Measurements from ENCODE around the gene MUC20.
"Not testable (repeated sequence)": the region's sequence is repeated elsewhere in the genome, so short reads cannot be mapped to it uniquely, and the experiment has no call there.

The MUC20 gene

GRCh38 chr3:195758721-195759353, 38.1 kb downstream of the MUC20 start:
- DNase-seq: no peak

GRCh38 chr3:195760345-195761122, 39.8 kb downstream of the MUC20 start:
- DNase-seq: no peak

DNA sequence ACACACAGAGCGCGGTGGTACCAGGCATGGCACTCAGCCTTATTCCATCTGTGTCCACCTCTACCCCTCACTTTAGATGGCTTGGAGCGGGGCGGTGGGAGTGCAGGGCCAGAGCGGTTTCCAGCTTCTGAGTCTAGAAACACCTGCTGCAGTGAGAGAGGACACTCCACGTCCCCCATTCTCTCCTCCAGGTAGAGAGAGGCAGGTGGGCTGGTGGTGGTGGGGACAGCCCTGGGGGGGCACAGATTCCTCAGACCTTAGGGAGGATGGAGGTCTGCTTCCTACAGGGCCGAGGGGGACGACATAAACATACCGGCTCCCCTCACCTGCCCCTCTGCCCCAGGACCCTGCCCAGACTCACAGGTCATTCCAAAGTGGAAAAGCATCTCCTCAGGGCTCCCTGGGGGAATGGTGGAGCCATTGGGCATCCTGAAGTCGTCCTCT, 40.4 kb downstream of the MUC20 start:
- no peak for DNase-seq

- no peak for DNase-seq
Observed at GRCh38 chr3:195761567-195762248, 40.9 kb downstream of the MUC20 start.

DNA sequence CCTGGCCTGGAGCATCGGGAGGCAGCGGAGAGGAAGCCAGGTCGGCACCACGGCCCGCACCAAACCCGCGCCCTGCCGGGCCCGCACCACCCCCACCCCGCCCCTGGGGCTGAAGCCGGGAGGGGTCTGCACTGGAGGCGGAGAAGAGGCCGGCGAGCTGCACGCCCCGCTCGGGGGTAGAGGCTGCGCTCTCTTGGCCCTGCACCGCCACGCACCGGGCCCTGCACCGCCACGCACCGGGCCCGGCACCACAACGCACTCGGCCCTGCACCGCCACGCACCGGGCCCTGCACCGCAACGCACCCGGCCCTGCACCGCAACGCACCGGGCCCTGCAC, 41.4 kb downstream of the MUC20 start:
- no peak for DNase-seq

GRCh38 chr3:195762611-195763010, 41.8 kb downstream of the MUC20 start:
- DNase-seq: no peak

- DNase-seq: no peak
Observed at GRCh38 chr3:195763076-195763830, 42.5 kb downstream of the MUC20 start.

GRCh38 chr3:195763843-195764825, 43.4 kb downstream of the MUC20 start:
- no peak for DNase-seq

- no peak for DNase-seq
Observed at GRCh38 chr3:195764961-195765706, 44.4 kb downstream of the MUC20 start.

- DNase-seq: no peak
Observed at GRCh38 chr3:195766671-195767070, 45.9 kb downstream of the MUC20 start.

GRCh38 chr3:195767792-195768191, 47.0 kb downstream of the MUC20 start:
- DNase-seq: no peak

- DNase-seq: no peak
Observed at GRCh38 chr3:195768414-195768813, 47.6 kb downstream of the MUC20 start.

GRCh38 chr3:195768831-195769303, 48.1 kb downstream of the MUC20 start:
- DNase-seq: no peak

GRCh38 chr3:195769551-195769950, 48.8 kb downstream of the MUC20 start:
- no peak for DNase-seq

DNA sequence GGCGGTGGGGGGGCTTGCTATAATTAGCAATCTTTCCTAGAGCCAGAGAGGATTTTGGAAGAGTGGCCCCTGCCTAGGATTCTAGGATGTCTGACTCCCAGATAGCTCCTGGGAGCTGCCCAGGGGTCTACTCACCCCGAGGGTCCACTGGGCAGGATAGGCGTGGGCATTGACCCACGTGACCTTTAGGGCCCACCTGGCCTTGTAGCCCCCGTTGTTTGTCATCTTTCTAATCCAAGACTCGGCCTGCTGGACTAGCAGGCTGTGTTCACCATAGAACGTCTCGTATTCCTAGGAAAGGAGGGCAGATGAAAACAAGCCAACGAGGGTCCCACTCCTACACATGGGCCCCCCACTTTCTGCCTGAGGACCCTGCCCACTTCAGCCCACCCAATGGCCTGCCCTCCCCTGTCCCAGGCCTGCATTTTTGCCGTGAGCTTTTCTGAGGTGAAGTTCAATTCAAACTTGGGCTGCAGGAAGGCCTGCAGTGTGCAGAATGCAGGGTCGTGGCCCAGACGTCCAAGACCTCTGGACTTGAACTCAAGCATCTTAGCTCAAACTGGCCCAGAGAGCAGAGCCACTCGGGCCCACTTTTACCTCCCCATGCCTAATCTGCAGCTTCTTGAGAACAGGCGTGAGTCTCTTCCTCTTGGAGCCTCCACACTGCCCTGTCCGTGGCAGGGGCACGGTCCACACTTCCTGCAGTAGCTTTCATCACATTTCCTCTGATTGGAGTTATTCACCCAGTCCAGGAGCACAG, 49.5 kb downstream of the MUC20 start:
- DNase-seq: no peak

- not testable (repeated sequence) for DNase-seq
Observed at GRCh38 chr3:195770841-195771645, 50.3 kb downstream of the MUC20 start.

DNA sequence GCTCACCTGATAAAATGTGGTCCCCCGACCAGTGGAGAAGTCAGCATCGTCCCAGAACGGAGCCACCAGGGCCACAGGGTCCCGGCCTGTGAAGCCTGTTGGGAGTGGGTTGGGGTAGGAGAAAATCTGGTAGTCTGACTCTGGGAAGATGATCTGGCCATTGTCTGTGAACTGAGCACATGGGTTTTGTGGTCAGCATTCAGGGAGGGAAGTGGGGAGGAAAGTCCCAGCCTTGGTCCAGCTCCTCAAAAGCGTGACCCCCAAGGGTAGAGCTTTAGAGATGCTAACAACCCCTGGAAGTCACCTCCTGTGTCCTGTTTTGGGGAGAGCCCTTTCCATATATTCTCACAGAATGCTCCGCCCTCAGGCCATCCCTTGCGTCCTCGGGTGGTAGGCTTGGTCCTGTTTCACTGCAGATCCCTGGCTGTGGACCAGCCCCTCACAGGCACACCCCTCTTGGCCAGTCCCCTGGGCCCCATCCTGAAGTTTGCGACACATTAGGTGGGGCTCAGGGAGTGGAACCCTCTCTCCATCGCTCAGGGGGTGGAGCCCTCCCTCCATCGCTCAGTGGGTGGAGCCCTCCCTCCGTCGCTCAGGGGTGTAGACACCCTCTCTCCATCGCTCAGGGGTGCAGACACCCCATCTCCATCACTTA, 51.0 kb downstream of the MUC20 start:
- DNase-seq: no peak

DNA sequence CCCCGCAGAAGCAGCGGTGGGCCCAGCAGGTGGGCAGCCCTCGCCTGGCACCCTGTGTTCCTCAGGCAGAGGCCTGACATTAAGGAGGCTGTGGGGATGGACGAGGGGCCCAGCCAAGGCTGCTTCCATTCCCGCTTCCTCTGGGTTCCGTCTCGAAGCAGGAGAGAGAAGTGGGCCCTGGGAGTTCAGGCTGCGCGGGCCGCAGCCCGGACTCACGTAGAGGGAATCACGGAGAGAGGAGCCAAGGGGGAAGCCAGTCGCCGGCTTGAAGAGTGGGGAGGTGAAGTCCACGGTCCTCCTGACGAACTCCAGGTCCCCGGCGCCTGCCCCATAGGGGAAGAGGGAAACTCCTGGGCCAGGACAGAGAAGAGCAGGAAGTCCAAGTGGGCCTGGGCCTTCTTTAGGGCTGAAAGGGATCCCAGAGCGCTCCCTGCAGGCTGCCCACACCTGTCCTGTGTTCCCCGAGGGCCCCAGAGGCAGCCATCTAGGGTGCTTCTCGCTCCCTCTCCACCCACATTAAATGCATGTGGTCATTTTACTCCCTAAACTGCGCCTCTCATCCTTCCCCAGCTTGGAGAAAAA, 53.3 kb downstream of the MUC20 start:
- DNase-seq: no peak

DNA sequence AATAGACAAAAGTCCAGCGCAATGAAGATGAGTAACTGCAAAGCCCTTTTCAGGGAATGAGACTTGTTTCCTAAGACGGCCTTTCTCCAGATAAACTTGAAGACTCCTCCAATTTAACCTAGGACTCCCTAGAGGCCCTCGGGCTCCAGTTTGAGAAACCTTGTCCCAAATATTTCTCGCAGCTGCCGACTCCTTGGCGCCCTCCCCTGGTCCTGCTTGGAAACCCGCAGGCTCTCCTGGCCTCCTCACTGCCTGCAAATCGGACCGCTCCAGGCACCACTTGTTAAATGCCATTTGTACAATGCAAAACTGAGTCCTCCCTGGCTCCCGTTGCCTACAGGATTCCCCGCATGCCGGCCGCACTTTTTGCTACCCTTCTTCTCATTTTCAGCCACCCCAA, 54.1 kb downstream of the MUC20 start:
- peak; percentile 10 for DNase-seq
